Spinal cord (tissue), 10 donors: ENCODE measurements around the gene NEDD4L. TPM values are rescaled to one million over a fixed set of nuclear protein-coding genes. Genes with fewer than 3 reads are reported as not detected.

Experiments
- DNase-seq, 6 donors: peaks; one replicate each; pipeline versions ENCODE4 v3.0.0 to v3.0.0-alpha.2; 2013 to 2015; ENCODE audit warnings: low spot score in 6 of 6, low read depth in 4 of 6
- H3K27ac ChIP-seq: one replicate; pipeline ENCODE4 v1.5.1; 2013; ENCODE audit warnings: low read depth, low read length, control low read depth
- H3K27me3 ChIP-seq: one replicate; pipeline ENCODE4 v1.6.1; 2013; ENCODE audit warnings: low read length; ENCODE audit not compliant: control insufficient read depth, insufficient read depth
- H3K36me3 ChIP-seq: one replicate; pipeline ENCODE4 v1.6.1; 2013; ENCODE audit warnings: low read length; ENCODE audit not compliant: control insufficient read depth, insufficient read depth
- H3K4me1 ChIP-seq: one replicate; pipeline ENCODE4 v1.6.1; 2013; ENCODE audit warnings: low read length; ENCODE audit not compliant: control insufficient read depth, insufficient read depth
- H3K4me3 ChIP-seq: one replicate; pipeline ENCODE4 v1.5.1; 2013; ENCODE audit warnings: low read depth, low read length, control low read depth
- H3K9me3 ChIP-seq: one replicate; pipeline ENCODE4 v1.6.1; 2013; ENCODE audit warnings: low read length; ENCODE audit not compliant: control insufficient read depth, insufficient read depth
- WGBS: methylation state at CpG from one replicate; pipeline ENCODE4 v1.1.5; 2013; ENCODE audit warnings: missing lambda C conversion rate; ENCODE audit not compliant: insufficient coverage; 5-methylcytosine and 5-hydroxymethylcytosine counted together
- polyA plus RNA-seq, 2 donors: library from polyadenylated mRNA; unstranded; fragments of 120-200 nt; gene quantifications; one replicate each; pipeline ENCODE4 v1.2.1, GENCODE V29; 2013; ENCODE audit not compliant: insufficient read length in 2 of 2
- total RNA-seq, 2 donors: library from RNA; depleted of rRNA in 1 of 2; stranded (reverse); fragments of 120-200 nt in 1 of 2; fragments of >200 nt in 1 of 2; gene quantifications; one replicate each; pipeline versions ENCODE4 v1.2.3 to v1.2.4, GENCODE V29; 2013 to 2014
- donor health status: healthy.

Gene NEDD4L
- total and polyA plus RNA-seq, 4 donors: 33.8 to 51.7 (median 49.7) TPM

DNA sequence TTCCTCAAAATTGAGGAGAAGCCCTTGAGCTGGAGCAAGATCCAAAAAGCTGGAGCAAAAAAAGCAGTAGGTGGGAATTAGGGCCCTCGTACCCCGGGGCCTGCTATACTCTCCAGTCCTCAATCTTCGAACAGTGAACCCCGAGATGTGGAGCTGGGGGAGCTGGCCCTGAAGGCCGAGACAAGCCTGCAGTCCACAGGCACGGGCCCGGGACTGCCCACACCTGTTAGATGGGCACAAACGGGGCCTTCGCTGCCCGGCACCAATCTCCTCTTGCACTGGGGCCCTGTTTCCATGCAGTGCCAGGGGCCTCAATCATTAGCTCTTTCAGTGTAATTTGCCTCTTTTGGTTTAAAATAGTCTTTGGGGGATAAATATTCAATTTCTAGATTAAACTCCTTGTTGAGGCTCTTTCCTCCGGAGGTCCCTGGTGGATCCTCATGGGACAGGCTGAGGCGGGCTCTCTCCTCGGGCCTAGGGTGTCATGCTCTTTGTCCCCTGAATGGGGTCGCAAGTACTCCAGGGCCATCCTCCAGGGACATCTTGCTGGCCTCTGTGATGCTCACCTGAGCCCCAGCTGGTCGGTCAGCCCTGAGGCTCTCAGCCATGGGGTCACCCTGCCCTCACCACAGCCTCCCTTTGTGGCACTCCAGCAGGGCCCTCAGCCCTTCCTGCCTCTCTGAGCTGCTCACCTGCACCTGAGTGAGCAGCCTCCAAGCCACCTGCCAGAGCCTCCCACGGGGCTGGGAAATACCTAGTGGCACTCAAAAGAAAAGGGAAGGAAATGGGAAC lies 361.3 kb downstream of the NEDD4L start:
- Histone ChIP-seq H3K9me3 (no peaks in the 10 kb centered on the region), H3K4me3 (no peak overlapping the region), H3K27me3 (no peaks in the 10 kb centered on the region), H3K4me1 (peaks cover 23% of the 10 kb centered on the region), H3K27ac (no peak overlapping the region), H3K36me3 (peaks cover 6% of the 10 kb centered on the region)
- no peak for DNase-seq
- 93% methylated on average over 16 of the region's 16 CpGs for WGBS

DNA sequence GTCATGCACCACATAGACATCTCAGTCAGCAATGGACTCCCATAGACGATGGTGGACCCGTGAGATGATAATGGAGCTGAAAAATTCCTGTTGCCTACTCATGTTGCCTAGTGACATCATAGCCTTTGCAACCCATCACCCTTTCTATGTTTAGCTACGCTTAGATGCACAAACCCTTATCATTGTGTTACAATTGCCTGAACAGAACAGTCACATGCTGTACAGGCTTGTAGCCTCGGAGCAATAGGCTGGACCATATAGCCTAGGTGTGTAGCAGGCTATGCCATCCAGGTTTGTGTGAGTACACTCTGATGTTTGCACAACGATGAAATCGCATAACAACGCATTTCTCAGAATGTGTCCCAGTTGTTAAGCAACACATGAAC lies 363.2 kb downstream of the NEDD4L start:
- 62% methylated on average over 5 of the region's 7 CpGs for WGBS
- H3K27me3 ChIP-seq: no peaks in the 10 kb centered on the region
- no peak for DNase-seq

DNA sequence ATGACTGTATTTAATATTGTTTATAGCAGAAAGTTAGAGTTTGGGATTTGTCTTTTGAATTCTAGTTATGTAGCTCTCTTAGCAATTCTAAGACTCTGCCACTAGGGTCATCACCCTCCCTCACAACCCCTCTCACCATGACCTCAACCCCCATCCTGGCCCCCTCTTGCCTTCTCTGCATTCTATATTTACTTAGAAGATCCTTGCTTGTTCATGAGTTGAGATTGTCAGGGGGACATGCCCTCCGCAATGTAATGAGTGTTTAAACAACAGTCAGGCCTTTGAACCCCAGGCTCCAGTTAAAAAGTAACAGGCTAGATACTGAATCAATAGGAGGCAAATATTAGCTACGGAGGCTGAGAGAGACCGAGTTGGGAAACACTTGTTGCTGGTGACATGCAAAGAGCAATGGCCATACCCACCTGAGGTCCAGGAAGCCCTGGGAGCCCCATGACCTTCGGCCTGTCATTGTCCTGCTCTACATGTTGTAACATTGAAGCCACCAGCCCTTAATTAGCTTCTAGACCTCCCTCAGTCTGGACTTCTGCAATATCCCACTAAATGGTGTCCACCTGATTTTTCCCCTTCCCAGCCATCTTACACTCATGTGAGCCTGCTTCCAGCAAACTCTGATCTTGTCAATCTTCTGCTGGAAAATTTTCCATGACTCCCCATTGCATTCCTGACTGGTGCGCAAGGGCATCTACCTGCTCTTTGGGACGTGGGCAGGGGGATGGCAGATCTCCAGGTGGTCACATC lies 363.8 kb downstream of the NEDD4L start:
- H3K27ac ChIP-seq: no peak overlapping the region
- no peaks in the 10 kb centered on the region for H3K27me3 ChIP-seq
- 83% methylated on average over 6 of the region's 6 CpGs for WGBS
- no peak overlapping the region for H3K4me3 ChIP-seq
- H3K36me3 ChIP-seq: peaks cover 6% of the 10 kb centered on the region
- H3K4me1 ChIP-seq: peaks cover 16% of the 10 kb centered on the region
- H3K9me3 ChIP-seq: no peaks in the 10 kb centered on the region
- no peak for DNase-seq

More for the DNA sequence above, 363.2 kb downstream of the NEDD4L start:
- peaks cover 18% of the 10 kb centered on the region for H3K4me1 ChIP-seq
- H3K27ac ChIP-seq: no peak overlapping the region
- no peak overlapping the region for H3K4me3 ChIP-seq
- H3K36me3 ChIP-seq: peaks cover 6% of the 10 kb centered on the region
- H3K9me3 ChIP-seq: no peaks in the 10 kb centered on the region

DNA sequence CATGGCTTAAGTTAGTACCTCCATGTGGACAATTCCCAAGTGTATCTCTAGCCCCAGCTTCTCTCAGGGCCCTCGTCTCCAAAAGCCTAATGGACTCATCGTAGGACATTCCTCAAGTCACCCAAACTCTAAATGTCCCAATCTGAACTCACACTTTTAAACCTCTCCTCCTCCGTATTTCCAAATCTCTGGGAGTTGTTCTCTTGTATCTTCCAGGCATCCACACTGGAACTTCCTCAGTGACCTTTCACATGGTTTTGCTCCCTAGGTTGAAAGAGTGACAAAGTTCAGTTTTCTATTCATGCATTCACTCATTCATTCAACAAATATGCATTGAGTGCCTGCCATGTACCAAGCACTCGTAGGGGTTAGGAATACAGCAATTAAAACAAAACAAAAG lies 364.6 kb downstream of the NEDD4L start:
- no peak overlapping the region for H3K27ac ChIP-seq
- no peaks in the 10 kb centered on the region for H3K9me3 ChIP-seq
- H3K27me3 ChIP-seq: no peaks in the 10 kb centered on the region
- peaks cover 3% of the 10 kb centered on the region for H3K36me3 ChIP-seq
- no peak overlapping the region for H3K4me3 ChIP-seq
- WGBS: 100% methylated on average over 3 of the region's 4 CpGs
- peaks cover 9% of the 10 kb centered on the region for H3K4me1 ChIP-seq
- no peak for DNase-seq

DNA sequence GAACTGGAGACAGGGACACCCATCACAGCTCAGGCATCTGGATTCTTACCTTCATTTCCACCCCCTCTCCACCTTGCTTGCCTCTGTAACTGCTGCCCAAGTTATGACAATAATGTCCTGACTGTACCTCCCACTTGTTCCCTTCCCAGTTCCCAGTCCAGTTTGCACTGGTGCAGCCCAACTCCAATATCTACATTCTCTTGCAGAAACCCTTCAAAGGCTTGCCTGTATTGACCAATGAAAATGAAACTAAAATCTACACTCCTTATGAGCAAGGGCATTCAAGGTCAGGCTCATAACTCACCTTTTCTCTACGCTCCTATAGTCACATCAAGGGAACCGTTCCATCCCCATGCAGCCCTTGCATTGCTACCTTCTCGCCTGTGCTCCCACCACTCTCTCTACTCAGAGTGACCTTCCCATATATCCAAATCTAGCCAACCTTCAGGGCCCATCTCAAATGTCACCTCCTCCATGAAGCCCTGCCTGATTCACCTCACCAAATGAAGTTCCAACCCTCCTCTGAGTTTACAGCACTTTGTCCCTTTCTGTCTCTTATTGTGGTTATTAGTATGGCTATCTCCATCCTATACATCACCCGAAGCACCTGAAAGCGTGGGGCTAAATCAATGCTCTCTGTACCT lies 365.9 kb downstream of the NEDD4L start:
- 97% methylated on average over 3 of the region's 5 CpGs for WGBS
- peaks cover 4% of the 10 kb centered on the region for H3K4me1 ChIP-seq
- no peaks in the 10 kb centered on the region for H3K9me3 ChIP-seq

DNA sequence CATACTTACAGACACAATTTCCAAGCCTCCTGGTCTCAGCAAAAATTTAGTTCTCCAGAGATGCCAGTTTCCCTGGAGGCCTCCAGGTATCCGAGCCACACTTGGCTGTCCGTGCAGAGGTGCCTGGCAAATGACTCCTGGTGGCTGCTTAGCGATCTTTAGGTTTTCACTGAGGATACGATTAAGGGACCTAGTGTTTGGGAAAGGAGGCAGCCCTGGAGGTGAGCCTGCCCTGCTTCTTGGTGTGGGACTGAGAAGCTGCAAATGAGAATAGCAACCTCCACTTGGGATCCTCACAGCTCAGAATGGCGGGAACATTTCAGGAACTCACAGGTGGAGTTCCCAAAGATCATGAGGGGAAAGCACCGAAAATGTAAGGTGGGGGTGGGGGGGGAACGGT lies 367.3 kb downstream of the NEDD4L start:
- Histone ChIP-seq H3K9me3 (no peaks in the 10 kb centered on the region), H3K27ac (no peak overlapping the region), H3K27me3 (no peaks in the 10 kb centered on the region), H3K36me3 (no peaks in the 10 kb centered on the region), H3K4me1 (no peaks in the 10 kb centered on the region), H3K4me3 (no peak overlapping the region)
- WGBS: 78% methylated on average over 5 of the region's 7 CpGs
- no peak for DNase-seq

More for the DNA sequence above, 365.9 kb downstream of the NEDD4L start:
- no peak for DNase-seq
- H3K27me3 ChIP-seq: no peaks in the 10 kb centered on the region
- H3K27ac ChIP-seq: no peak overlapping the region
- no peak overlapping the region for H3K4me3 ChIP-seq
- no peaks in the 10 kb centered on the region for H3K36me3 ChIP-seq

DNA sequence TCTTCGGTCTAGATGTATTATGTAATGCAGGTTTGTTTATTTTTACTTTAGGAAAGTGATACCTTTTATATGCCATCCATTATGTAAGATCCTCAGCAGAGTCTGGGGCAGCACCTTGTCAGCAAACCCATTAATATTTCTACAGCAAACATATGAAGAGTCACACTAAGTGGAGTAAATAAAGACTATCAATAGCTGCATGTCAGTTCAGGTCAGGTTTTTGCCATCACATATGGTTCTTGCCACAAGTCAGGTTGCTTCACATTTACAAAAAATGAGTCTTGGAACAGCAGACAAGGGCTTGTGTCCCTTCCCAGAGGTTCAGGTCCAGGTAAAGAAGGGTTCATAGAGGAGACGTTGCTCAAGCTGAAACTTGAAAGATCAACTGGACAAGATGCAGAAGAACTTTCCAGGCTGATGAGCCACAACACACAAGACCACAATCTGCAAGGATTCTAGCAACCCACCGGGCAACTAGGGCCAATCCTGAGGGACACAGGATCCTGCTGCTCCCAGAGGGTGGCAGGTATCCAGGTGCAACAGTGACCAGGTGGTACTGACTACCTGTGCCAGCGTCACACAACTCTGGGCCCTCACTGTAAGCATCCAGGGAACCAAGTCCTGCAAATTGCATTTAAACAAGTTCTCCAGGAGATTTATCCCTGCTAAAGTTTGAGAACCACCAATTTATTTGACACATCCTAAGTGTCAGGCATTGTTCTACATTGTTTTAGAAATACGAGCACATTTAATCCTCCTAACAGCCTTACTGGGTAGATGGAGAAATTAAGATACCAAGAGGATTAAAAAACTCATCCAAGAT lies 369.0 kb downstream of the NEDD4L start:
- Histone ChIP-seq H3K27me3 (no peaks in the 10 kb centered on the region), H3K4me1 (peaks cover 13% of the 10 kb centered on the region), H3K36me3 (peaks cover 2% of the 10 kb centered on the region), H3K27ac (no peak overlapping the region), H3K4me3 (no peak overlapping the region), H3K9me3 (no peaks in the 10 kb centered on the region)
- 96% methylated on average over 3 of the region's 5 CpGs for WGBS
- no peak for DNase-seq

DNA sequence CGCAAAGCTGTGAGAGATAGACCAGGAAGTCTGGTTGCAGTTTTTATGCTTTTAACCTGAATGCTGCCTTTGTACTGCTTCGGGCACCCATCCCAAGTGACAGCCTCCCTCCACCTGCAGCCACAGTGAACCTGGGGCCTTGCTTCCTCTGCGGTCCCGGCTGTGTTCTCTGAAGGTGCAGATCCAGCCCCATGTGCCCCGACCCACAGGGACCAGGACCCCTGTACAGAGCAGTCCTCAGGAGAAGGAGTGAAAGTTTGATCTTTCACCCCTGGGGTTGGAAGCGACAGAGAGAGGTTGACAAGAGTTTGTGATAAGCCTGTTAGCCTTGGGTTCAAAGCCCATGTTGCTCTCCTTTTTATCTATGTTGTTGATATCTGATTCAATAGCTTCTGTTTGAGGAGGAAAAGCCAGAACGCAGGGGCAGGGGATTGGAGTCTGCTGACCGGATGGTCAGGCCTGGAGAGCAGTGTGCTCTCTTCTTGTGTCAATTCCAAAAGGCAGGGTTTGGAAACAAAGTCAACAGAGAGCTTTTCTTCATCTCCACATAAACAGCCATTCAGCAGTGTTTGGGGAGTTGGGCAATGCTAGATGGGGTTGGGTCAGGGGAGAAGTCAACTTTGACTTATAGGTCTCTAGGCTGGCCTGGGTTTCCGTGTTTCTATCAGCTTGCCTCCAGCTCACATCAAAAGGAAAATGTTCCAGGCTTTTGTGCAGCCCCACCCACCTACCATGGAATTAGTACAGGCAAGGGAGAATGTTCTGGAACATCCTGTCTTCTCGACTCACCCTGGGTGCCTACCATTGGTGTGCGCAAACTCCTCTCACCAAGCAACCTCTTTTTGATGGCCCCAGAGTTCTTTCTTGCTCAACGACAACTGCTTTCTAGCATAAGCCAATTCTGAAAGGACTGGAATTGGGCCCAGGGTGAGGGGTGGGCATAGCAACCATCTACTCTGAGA lies 369.9 kb downstream of the NEDD4L start:
- DNase-seq: no peak
- Histone ChIP-seq H3K27ac (no peak overlapping the region), H3K27me3 (no peaks in the 10 kb centered on the region), H3K4me1 (peaks cover 13% of the 10 kb centered on the region), H3K9me3 (no peaks in the 10 kb centered on the region), H3K36me3 (peaks cover 2% of the 10 kb centered on the region), H3K4me3 (no peak overlapping the region)
- 86% methylated on average over 5 of the region's 12 CpGs for WGBS
